HG03460 (cell line): ENCODE results near the gene APOA1.
"Not testable (repeated sequence)": the region's sequence is repeated elsewhere in the genome, so short reads cannot be mapped to it uniquely, and the experiment has no call there.

ENCODE experiments used
- ATAC-seq: cut with Tn5 transposase; IDR thresholded peaks from one replicate; pipeline ENCODE4 v1.9.1; 2021; ENCODE audit not compliant: unreplicated experiment

APOA1 gene

DNA sequence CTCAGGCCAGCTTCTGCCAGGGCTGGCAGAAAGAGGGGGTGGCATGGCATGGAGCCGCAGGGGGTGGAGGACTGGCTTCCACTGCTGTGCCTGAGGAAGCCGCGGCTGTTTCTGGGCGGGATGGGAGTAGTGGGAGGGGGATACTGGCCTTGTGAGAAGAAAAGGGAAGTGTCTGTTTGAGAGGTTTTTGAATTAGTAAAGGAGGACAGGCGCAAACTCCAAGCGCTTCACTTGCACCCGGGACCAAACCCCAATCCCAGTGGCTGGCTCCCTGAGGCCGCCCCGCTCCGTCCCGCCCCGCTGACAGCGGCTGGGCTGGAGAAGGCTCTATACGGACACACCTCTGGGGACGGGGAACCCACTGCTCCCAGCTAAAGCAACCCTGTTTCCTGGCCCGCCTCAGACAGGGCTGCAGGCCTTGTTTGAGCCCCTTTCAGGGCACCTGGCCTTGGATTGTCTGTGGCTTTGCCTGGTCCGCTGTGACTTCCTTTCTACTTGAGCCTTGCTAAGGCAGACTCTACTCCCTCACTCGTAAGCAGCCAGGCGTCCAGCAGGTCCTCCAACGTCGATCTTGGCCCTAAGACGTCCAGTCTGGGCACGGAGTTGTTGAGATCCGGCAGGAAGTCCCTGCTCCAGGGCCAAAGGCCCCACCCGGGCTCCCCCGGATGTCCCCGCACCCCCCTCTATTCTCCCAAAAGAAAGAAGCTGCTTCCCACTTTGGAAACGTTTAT, 2.2 kb downstream of the APOA1 start:
- ATAC-seq = peak; percentile 14

DNA sequence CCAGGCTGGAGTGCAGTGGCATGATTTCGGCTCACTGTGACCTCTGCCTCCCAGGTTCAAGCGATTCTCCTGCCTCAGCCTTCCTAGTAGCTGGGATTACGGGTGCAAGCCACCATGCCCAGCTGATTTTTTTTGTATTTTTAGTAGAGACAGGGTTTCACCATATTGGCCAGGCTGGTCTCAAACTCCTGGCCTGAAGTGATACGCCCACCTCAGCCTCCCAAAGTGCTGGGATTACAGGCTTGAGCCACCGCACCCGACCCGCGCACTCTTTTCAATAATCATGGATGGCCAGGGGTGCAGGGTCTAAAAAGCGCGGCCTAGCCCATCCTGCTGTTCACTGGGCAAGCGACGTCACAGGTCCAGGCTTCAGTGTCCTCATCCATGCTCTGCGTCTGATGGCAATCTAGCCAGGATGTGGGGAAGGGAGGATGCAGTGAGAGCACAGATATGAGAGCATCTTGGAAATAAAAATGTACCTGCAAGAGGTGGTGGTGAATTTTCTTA, 2.8 kb downstream of the APOA1 start:
- not testable (repeated sequence) for ATAC-seq

DNA sequence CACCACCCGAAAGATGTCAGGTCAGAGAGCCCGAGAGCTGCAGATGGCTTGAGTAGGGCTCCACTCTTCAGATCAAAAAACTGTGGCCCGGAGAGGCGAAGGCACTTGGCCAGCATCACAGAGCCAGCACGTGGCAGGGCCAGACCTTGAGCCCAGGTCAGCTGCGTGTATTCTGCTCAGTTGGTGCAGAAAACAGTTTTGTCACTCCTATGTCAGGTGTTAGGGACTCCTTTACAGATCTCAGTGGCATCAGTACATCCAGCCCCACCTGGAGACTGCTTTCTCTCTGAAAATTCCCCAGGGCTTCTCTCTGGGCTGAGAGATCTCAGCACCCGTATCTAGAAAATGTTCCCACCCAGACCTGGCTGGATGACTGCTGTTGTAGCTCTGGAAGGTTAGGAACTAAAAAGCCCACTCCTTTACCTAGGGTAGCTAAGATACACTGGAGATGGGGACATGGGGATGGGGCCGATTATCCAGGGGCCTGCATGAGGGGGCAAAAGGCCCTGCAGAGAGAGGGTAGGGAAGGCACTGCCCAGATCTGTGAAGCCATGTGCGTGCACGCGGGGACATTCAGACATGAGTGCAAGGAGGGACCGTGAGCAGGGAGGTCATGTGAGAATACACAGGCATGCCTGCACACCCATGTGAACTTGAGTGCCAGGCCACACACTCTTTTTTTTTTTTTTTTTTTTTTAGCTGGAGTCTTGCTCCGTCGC, 3.4 kb downstream of the APOA1 start:
- ATAC-seq = no peak

- no peak for ATAC-seq
Measured at GRCh38 chr11:116833491-116833815, 4.0 kb downstream of the APOA1 start.

- no peak for ATAC-seq
Measured at GRCh38 chr11:116832350-116833290, 4.8 kb downstream of the APOA1 start.

GRCh38 chr11:116831790-116832349, 5.6 kb downstream of the APOA1 start:
- no peak for ATAC-seq

- no peak for ATAC-seq
Measured at GRCh38 chr11:116830184-116830912, 7.1 kb downstream of the APOA1 start.

DNA sequence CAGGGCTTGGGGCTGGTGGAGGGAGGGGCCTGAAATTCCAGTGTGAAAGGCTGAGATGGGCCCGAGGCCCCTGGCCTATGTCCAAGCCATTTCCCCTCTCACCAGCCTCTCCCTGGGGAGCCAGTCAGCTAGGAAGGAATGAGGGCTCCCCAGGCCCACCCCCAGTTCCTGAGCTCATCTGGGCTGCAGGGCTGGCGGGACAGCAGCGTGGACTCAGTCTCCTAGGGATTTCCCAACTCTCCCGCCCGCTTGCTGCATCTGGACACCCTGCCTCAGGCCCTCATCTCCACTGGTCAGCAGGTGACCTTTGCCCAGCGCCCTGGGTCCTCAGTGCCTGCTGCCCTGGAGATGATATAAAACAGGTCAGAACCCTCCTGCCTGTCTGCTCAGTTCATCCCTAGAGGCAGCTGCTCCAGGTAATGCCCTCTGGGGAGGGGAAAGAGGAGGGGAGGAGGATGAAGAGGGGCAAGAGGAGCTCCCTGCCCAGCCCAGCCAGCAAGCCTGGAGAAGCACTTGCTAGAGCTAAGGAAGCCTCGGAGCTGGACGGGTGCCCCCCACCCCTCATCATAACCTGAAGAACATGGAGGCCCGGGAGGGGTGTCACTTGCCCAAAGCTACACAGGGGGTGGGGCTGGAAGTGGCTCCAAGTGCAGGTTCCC, 7.8 kb downstream of the APOA1 start, which contains the start of gene APOC3:
Gene APOC3 (plus strand): TSS at position 383 of the 659 bp plus-strand sequence. CDS start 676 bp downstream, outside the sequence.
- no peak for ATAC-seq

- ATAC-seq = no peak
Measured at GRCh38 chr11:116828632-116829524, 8.5 kb downstream of the APOA1 start.

- no peak for ATAC-seq
Measured at GRCh38 chr11:116827461-116827860, 10.0 kb downstream of the APOA1 start.

- ATAC-seq = no peak
Measured at GRCh38 chr11:116826751-116827431, 10.5 kb downstream of the APOA1 start.

- ATAC-seq = no peak
Measured at GRCh38 chr11:116825854-116826750, 11.3 kb downstream of the APOA1 start.

- no peak for ATAC-seq
Measured at GRCh38 chr11:116825434-116825833, 12.0 kb downstream of the APOA1 start.

DNA sequence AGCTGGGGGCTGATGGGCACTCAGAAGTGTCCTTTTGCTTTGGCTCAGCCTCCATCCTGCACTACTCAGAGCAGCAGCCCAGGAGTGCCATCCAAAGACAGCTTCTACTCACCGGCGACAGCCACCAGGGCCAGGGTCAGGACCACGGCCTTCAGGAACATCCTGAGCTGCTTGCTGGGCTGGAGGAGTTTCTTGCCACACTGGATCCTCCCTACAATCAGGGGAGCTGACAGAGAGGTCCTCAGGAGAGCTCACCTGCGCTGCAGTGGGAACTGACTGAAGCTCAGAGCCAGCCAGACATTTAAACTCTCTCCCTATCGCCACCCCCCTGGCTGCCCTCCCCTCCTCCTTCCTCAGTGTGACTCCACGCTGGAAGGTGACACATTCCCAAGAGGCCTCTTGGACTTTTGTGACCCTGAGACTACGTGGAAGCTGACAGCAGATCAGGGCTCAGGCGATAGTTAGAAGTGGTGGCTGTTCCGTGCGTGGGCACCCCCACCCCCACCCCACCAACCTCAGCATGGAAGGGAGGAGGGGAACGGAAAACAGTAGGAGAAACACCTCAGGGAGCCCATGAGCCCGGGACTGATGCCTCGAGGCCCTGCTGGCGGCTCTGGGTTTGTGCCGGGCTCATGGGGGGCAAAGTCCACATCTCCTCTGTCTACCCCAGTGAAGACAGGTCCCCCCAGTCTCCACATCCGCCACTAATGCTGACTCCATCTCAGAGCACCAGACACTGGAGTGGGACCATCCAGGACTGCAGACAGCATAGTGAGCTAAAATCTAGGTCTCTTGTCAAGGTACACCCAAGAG, 14.2 kb downstream of the APOA1 start, which contains the start of gene APOA4:
Gene APOA4 (minus strand): TSS at position 274 of the 813 bp plus-strand sequence. CDS start 113 bp downstream, at position 161.
- ATAC-seq = no peak

DNA sequence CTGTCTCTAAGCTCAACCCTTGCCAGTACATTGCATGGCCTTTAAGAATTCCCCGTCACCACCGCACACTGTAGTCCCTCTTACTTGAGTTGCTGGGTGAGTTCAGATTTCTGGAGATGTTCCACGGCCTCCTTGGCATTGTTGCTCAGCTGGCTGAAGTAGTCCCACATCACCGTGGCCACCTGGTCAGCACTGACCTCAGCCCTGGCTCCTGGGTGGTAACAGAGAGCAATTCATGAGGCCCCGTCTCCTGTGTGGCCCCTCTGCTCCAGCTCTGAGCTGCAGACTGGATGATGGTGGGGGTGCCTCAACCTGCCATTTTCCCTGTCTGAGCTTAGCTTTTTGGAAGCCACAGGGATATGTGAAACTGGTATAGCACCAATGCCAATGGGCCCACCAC, 14.8 kb downstream of the APOA1 start:
- no peak for ATAC-seq
